ENCODE data around the gene TSC2. TPM values are rescaled to one million over a fixed set of nuclear protein-coding genes. Genes with fewer than 3 reads are reported as not detected.

Gene TSC2
- total RNA-seq, 1 experiment from 2014 or later = 42.6 TPM

DNA sequence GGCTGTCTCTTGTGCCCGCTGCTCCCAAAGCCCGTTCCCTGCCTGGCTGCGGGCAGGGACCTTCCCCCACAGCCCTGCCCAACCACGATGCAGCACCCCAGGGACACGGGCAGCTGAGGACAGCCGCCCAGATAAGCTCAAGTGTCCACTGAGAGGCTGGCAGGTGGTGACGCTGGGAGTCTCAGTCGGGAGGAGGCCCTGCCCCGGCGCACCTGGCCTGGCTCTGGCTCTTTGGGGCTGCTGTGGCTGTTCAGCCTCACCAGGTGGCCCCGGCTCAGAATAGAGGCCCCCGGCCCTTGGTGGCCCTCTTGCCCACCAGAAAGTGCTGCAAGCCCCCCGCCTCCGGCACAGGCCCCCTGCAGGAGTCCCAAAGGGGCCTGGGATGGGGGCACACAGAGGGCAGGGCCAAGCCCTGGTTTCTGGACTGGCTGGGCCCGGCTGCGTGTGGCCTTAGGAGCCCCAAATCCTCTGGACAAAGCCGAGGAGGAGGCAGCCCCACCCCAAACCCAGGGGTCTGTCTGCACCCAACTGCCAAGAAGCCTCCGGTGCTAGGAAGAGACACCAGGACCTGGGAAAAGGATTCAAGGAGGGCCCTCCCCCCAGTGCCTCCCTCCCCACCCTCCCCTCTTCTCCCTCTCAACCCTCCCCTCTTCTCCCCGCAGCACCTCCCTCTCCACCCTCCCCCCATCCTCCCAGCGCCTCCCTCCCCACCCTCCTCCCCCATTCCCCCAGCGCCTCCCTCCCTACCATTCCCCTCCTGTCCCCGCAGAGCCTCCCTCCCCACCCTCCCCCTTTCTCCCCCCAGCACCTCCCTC is 5.4 kb upstream of the TSC2 start:
- Histone ChIP-seq H3K4me3 (ENCODE audit: insufficient read depth, low read depth, low read length) (no peak overlapping the region), H3K27me3 (ENCODE audit: control insufficient read depth, insufficient read depth, low read length) (no peaks in the 10 kb centered on the region), H3K36me3 (replicated peaks; ENCODE audit: control insufficient read depth, insufficient read depth, low read length) (peaks cover 2% of the 10 kb centered on the region)
- no peak for DNase-seq

DNA sequence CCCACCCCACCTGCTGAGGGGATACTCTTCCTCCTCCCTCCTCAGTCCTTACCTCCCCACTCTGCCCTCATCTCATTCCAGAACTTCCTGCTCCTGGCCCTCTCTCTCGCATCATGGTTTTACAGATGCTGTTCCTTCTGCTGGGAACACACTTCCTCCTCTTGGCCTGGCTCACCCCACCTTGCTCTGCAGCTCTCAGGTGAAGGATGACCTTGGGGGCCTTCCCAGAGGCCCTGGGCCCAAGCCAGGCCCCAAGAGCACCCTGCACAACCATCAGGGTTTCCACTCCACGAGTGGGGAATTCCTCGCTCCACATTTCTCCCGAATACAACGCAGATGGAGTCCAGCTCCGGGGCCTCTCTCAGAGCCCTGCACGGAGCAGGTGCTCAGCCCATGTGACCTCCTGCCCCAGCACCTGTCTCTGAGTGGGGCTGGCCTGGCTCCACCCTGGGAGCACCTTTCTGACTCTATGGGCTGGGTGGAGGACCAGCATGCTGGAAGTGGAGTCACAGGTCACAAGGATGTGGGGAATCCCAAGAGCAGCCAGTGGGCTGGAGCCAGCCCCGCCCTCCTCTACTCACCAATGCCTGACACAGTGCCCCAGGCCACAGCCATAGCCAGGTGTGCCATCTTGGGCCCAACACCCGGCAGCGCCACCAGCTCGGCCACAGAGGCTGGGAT is 4.7 kb upstream of the TSC2 start:
- no peak for DNase-seq
- H3K4me3 ChIP-seq (ENCODE audit: insufficient read depth, low read depth, low read length) = no peak overlapping the region
- H3K36me3 ChIP-seq (replicated peaks; ENCODE audit: control insufficient read depth, insufficient read depth, low read length) = peaks cover 2% of the 10 kb centered on the region
- H3K27me3 ChIP-seq (ENCODE audit: control insufficient read depth, insufficient read depth, low read length) = no peaks in the 10 kb centered on the region

DNA sequence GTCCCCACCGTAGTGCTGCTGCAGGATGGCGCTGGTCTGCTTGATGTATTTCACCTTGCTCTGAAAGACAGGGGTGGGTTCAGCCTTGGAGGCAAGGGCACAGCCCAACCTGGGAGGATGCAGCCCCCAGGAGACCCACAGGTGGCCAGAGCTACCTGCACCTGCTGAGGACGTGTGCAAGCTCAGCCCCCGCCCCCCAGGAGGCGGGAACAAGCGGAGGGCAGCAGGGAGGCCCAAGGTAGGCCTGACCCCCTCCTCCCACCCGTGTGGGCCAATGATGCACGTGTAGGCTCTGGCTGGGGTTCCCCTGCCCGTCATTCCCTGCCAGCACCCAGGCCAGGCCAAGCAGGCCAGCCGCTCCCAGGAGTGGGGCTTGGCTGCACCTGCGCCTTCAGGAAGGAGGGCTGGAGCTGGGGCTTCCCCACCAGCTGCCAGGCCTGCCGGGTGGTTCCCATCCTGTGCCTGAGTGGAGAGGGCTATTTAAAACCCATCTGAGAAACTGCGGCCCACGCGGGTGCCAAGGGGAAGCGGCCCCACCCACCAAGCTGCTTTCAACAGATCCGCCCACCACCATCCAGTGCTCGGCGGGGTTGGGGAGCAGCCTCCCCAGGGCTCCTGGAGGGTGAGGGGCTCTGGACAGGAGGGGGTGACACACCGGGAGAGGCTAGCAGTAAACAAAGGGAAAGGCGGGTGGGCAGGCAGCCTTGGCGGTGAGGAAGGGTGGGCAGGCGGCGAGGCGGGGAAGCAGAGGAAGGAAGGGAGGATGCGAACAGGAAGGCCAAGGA is 3.9 kb upstream of the TSC2 start:
- no peaks in the 10 kb centered on the region for H3K27me3 ChIP-seq (ENCODE audit: control insufficient read depth, insufficient read depth, low read length)

DNA sequence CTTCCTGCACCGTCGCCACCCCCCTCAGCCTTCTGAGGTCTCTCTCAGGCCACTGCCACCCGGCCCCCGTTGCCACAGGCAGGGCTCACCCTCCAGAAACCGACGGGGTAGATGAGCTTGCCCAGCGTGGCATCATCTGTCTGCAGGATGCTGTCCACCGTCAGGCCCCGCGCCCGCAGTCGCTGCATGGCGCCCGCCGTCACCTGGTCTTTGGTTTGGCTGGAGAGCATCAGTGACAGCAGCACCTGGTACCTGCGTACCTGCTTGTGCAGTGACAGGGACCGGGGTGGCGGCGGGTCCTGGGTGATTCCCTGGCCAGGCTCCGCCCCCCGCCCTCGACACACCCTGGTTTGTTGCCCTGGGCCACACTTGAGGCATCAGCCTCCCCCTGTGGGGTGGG is 3.2 kb upstream of the TSC2 start:
- H3K4me3 ChIP-seq (ENCODE audit: insufficient read depth, low read depth, low read length) = no peak overlapping the region
- no peak for DNase-seq
- H3K27me3 ChIP-seq (ENCODE audit: control insufficient read depth, insufficient read depth, low read length) = no peaks in the 10 kb centered on the region
- H3K36me3 ChIP-seq (replicated peaks; ENCODE audit: control insufficient read depth, insufficient read depth, low read length) = peaks cover 2% of the 10 kb centered on the region

More for the DNA sequence above, 3.9 kb upstream of the TSC2 start:
- DNase-seq = no peak
- peaks cover 2% of the 10 kb centered on the region for H3K36me3 ChIP-seq (replicated peaks; ENCODE audit: control insufficient read depth, insufficient read depth, low read length)
- H3K4me3 ChIP-seq (ENCODE audit: insufficient read depth, low read depth, low read length) = no peak overlapping the region

DNA sequence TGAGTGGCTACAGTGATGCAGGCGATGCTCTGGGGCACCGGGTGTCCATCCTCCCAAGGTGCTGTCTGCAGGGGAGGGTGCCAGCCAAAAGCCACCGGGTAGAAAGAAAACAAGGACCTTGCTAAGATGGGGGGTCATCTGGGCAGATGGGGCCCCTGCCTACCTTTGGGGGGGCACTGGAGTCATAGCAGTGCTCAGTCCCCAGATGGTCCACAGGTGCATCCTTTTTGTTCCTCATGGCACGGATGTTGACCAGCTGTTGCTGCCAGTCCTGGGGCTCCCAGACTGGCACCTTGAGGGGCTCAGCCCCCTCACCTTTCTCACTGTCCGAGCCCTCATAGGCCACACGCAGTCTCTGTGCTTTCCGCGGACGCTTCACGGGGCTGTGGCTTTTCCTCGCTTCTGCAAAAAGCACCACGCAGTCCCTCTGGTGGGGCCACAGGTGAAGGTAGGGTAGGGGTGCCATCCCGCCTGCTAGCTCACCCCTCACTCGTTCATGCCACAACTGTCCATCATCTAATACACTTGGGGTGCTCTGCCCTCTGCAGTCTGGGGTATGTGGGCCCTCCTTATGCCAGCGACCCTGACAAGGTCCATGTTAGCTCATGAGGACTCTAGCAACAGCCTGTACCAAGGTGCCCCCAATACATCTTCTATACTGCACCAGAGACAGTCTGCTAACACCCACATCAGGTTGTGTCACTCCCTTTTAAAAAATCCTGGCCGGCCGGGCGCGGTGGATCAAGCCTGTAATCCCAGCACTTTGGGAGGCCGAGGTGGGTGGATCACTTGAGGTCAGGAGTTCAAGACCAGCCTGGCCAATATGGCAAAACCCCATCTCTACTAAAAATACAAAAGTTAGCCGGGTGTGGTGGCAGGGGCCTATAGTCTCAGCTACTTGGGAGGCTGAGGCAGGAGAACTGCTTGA is 1.6 kb upstream of the TSC2 start:
- Histone ChIP-seq H3K36me3 (replicated peaks; ENCODE audit: control insufficient read depth, insufficient read depth, low read length) (peaks cover 4% of the 10 kb centered on the region), H3K4me3 (ENCODE audit: insufficient read depth, low read depth, low read length) (no peak overlapping the region), H3K27me3 (ENCODE audit: control insufficient read depth, insufficient read depth, low read length) (no peaks in the 10 kb centered on the region)
- DNase-seq = no peak

DNA sequence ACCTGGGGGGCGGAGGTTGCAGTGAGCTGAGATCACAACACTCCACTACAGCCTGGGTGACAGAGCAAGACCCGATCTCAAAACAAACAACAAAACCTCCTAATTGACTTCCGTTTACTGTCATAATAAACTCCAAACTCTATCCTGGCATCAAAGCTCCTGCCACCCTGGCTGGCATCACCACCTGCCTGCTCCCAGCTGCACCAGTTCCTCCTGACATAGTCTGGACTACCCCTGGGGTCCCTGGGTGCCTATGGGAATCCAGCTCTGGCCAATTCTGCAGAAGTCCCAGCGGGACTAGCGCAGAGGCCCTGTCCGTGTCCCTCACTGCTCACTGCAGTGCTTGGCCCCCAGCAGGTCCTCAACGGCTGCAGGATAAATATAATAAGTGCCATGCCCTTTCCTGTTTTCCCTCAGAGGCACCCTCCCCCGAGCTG is 874 bp upstream of the TSC2 start:
- Histone ChIP-seq H3K36me3 (replicated peaks; ENCODE audit: control insufficient read depth, insufficient read depth, low read length) (peaks cover 6% of the 10 kb centered on the region), H3K27me3 (ENCODE audit: control insufficient read depth, insufficient read depth, low read length) (no peaks in the 10 kb centered on the region), H3K4me3 (ENCODE audit: insufficient read depth, low read depth, low read length) (peak overlapping the region; percentile 87)
- no peak for DNase-seq

DNA sequence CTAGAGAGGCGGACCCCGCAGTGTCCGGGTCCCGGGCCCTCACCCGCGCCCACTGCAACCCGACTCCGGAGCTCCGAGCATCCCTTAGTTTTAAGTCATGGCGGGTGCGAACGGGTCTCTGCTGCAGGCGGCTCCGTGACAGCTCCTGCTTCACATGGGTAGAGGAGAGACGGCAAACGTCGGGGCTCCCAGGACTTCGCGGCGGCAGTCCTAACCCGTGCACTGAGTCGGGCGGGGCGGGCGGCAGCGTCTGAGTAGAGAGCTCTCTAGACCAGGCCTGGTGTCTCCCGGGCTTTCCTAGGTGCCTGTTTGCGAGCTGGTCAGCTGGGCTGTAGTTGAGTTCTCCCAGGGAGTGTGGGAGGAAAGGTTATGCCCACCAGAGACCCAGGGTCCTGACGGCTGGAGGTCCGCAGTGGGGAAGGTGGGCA is 345 bp downstream of the TSC2 start:
- H3K4me3 ChIP-seq (ENCODE audit: insufficient read depth, low read depth, low read length) = peak overlapping the region; percentile 78
- H3K27me3 ChIP-seq (ENCODE audit: control insufficient read depth, insufficient read depth, low read length) = no peaks in the 10 kb centered on the region
- no peak for DNase-seq
- peaks cover 6% of the 10 kb centered on the region for H3K36me3 ChIP-seq (replicated peaks; ENCODE audit: control insufficient read depth, insufficient read depth, low read length)

DNA sequence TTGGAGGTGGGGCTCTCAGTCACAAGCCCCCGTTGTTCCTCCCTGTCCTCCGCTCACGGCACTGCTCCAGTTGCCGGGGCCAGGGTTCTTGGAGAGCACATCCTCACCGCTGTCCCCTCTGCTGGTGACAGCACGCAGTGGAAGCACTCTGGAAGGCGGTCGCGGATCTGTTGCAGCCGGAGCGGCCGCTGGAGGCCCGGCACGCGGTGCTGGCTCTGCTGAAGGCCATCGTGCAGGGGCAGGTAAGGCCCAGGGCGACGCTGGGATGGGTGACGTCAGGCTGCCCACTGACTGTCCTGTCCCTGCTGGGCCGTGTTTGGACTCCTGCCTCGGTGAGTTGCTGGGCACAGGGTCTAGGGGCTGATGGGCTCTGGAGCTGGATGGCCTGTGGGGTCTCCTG is 5.4 kb downstream of the TSC2 start:
- no peak for DNase-seq
- H3K27me3 ChIP-seq (ENCODE audit: control insufficient read depth, insufficient read depth, low read length) = no peaks in the 10 kb centered on the region
- peaks cover 6% of the 10 kb centered on the region for H3K36me3 ChIP-seq (replicated peaks; ENCODE audit: control insufficient read depth, insufficient read depth, low read length)
- H3K4me3 ChIP-seq (ENCODE audit: insufficient read depth, low read depth, low read length) = no peak overlapping the region

DNA sequence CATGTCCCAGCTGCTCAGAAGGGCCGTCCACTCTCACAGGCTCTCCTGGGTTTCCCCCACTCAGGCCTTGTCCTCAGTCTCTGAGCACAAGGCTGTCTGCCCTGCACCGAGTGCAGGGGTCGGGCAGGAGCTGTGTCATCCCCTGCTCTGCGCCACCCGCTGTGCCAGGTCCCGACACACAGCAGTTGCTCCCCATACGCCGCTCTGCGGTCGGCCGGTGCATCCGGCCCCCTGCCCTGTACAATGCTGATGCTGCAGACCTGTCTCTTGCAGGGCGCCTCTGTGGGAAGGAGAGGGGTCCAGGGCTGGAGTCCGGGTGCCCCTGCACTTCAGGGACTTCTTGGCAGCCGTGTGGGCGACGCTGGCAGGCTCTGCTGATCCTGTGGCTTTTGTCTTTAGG is 6.1 kb downstream of the TSC2 start:
- DNase-seq = no peak
- no peaks in the 10 kb centered on the region for H3K27me3 ChIP-seq (ENCODE audit: control insufficient read depth, insufficient read depth, low read length)
- H3K4me3 ChIP-seq (ENCODE audit: insufficient read depth, low read depth, low read length) = no peak overlapping the region
- H3K36me3 ChIP-seq (replicated peaks; ENCODE audit: control insufficient read depth, insufficient read depth, low read length) = peaks cover 6% of the 10 kb centered on the region

DNA sequence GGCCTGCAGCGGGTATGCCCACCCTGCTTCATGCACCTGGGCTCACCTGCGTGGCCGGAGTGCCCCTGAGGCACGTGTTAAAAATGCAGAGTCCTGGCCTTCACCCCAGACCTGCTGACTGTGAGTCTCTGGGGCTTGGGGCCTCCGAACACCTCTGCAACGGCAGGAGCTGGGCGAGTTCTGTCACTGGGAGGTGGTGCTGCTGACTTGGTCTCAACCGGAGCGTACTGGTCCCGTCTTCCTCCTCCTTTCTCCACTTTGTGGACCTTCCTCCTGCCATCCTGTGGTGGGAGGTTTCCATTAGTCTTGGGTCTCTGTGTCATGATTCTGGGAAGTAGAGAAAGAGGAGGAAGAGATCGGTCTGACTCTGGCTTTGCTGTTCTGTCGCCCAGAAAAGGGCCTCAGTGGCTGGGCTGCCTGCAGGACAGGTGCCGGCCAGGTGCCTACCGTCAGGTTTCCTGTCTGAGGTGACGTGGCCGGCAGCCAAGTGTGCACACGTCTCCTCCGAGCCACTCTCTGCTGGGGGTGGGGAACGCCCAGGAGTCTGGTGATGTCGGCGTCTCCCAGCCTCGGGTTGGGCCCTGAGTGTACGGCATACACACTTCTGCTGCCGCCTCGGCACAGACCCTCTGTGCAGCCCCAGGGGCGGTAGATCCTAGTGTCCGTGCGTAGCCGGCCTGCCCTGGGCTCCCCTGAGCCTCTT is 6.9 kb downstream of the TSC2 start:
- DNase-seq = no peak
- Histone ChIP-seq H3K27me3 (ENCODE audit: control insufficient read depth, insufficient read depth, low read length) (no peaks in the 10 kb centered on the region), H3K36me3 (replicated peaks; ENCODE audit: control insufficient read depth, insufficient read depth, low read length) (peaks cover 6% of the 10 kb centered on the region), H3K4me3 (ENCODE audit: insufficient read depth, low read depth, low read length) (no peak overlapping the region)

DNA sequence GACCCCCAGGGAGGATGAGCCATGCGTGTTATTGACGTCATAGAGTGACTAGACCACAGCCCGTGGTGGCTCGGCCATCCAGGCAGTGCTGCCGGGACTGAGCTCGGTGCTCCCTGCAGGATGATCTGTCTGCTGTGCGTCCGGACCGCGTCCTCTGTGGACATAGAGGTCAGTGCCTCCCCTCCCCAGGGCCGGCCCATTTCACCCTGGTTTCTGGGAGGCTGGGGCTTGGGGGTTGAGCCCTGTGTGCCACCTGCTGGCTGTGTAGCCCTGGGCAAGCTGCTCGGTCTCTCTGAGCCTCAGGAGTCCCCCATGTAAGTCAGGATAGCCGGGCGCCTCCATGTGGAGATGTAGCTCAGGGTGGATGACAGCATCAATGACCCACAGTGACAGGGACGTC is 8.3 kb downstream of the TSC2 start:
- H3K4me3 ChIP-seq (ENCODE audit: insufficient read depth, low read depth, low read length) = no peak overlapping the region
- DNase-seq = no peak
- peaks cover 4% of the 10 kb centered on the region for H3K36me3 ChIP-seq (replicated peaks; ENCODE audit: control insufficient read depth, insufficient read depth, low read length)
- H3K27me3 ChIP-seq (ENCODE audit: control insufficient read depth, insufficient read depth, low read length) = no peaks in the 10 kb centered on the region

DNA sequence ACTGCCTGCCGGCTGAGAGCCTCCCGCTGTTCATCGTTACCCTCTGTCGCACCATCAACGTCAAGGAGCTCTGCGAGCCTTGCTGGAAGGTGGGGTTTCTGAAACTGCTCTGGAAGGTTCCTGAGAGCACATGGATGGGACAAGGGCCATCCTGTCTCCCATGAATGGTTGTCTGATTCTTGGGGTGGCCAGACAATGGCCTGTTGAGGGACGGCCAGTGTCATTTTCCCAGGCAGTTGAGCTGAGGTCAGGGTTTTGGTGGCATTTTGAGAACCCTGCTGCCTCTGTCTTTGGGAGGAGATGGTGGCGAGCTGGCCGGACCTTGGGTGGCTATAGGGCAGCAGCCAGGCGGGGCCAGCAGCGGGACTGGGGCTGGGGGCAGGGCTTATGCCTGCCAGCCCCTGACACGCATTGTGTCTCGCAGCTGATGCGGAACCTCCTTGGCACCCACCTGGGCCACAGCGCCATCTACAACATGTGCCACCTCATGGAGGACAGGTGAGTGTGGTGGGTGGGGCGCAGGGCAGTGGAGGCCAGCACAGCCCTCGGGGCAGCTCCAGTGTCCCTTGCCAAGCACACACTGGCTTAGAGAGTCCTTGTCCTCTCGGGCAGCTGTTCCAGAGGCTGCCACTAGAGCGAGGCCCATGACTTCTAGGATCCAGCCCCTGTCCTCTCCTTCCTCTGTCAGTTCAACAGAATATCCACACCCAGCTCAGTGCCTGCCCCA is 9.1 kb downstream of the TSC2 start:
- DNase-seq = peak; percentile 79
- no peak overlapping the region for H3K4me3 ChIP-seq (ENCODE audit: insufficient read depth, low read depth, low read length)
- H3K36me3 ChIP-seq (replicated peaks; ENCODE audit: control insufficient read depth, insufficient read depth, low read length) = peaks cover 2% of the 10 kb centered on the region
- H3K27me3 ChIP-seq (ENCODE audit: control insufficient read depth, insufficient read depth, low read length) = no peaks in the 10 kb centered on the region

DNA sequence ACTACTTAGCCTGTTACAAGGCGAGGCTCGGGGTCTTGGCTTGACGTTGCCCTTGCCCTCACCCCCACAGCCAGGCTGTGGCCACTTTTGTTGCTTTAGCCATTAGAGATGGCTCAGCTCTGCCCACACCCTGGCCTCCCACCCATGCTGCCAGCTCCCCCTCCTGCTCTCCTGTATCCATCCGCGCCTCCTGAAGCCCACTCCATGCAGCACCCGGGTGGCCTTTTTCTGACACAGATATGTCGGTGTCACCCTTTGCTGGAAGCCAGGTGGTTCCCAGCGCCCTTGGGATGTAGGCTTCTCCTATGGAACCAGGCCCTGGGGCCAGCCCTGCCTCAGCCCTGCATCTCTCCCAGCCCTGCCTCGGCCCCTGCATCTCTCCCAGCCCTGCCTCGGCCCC is 9.7 kb downstream of the TSC2 start:
- no peak overlapping the region for H3K4me3 ChIP-seq (ENCODE audit: insufficient read depth, low read depth, low read length)
- H3K36me3 ChIP-seq (replicated peaks; ENCODE audit: control insufficient read depth, insufficient read depth, low read length) = peaks cover 2% of the 10 kb centered on the region
- H3K27me3 ChIP-seq (ENCODE audit: control insufficient read depth, insufficient read depth, low read length) = no peaks in the 10 kb centered on the region
- no peak for DNase-seq
